HepG2 (cell line): ENCODE measurements around the gene GRID1.

Source experiments
- CBFB ChIP-seq: sonication (generic); formaldehyde crosslinking; IDR thresholded peaks from 2 replicates; pipeline ENCODE4 v1.4.0; 2020; ENCODE audit warnings: missing genetic modification reagents
- CEBPG ChIP-seq: IDR thresholded peaks from 2 replicates; pipeline ENCODE4 v1.6.1; 2016
- MTF1 ChIP-seq: sonication (generic); formaldehyde crosslinking; IDR thresholded peaks from 2 replicates; pipeline ENCODE4 v1.5.0; 2020; ENCODE audit warnings: missing genetic modification reagents
- RBAK ChIP-seq: sonication (generic); formaldehyde crosslinking; IDR thresholded peaks from 2 replicates; pipeline ENCODE4 v1.5.1; 2020; ENCODE audit warnings: mild to moderate bottlenecking, missing genetic modification reagents
- ZNF274 ChIP-seq: sonication (generic); formaldehyde crosslinking; IDR thresholded peaks from 2 replicates; pipeline ENCODE4 v1.5.1; 2020; ENCODE audit warnings: mild to moderate bottlenecking, missing genetic modification reagents
- ZNF44 ChIP-seq: sonication (generic); formaldehyde crosslinking; IDR thresholded peaks from 2 replicates; pipeline ENCODE4 v1.5.1; 2020; ENCODE audit warnings: mild to moderate bottlenecking, missing genetic modification reagents
- ZSCAN12 ChIP-seq: sonication (generic); formaldehyde crosslinking; IDR thresholded peaks from 2 replicates; pipeline ENCODE4 v1.9.0; 2021; ENCODE audit warnings: mild to moderate bottlenecking, missing genetic modification reagents
- TF ChIP-seq, protein P1 (sequence below): IDR thresholded peaks from 2 replicates; pipeline ENCODE4 v1.6.1; 2016

DNA sequence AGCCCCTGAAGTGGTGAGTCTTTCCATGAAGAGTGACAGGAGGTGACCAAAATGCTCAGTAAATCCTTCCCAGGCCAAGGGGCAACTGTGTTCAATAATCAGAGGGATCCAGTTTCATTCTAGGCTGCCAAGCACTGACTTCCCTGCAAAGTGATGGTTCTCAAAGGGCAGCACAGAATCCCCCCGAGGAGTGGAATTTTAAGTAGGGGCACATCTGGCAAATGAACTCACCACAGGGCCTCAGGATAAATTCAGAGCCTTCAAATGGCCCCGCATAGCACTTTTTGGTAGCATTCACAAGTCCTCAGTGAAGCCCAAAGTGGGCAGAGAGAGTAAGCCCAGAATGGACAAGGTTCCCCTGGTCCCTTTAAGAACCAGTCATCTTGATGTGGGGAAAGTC lies 602.5 kb downstream of the GRID1 start:
- TF ChIP-seq ZNF274 (no peak), ZNF44 (CRISPR knock-in tag) (no peak), RBAK (no peak), MTF1 (no peak), ZSCAN12 (CRISPR knock-in tag) (no peak), CBFB (CRISPR knock-in tag) (no peak), CEBPG (CRISPR knock-in tag) (no peak)
- TF ChIP-seq, protein P1, sequence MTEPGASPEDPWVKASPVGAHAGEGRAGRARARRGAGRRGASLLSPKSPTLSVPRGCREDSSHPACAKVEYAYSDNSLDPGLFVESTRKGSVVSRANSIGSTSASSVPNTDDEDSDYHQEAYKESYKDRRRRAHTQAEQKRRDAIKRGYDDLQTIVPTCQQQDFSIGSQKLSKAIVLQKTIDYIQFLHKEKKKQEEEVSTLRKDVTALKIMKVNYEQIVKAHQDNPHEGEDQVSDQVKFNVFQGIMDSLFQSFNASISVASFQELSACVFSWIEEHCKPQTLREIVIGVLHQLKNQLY, result no peak
